Hippocampal formation (tissue), 2 donors: Measurements from ENCODE around the gene REXO5.
A peak's percentile ranks its signal among the peaks of the same experiment; 100 is the strongest.
"Not testable (repeated sequence)": the region's sequence is repeated elsewhere in the genome, so short reads cannot be mapped to it uniquely, and the experiment has no call there.

Experiments
- DNase-seq, 2 donors: peaks; one replicate each; lab custom pipeline; 2025; lab: John Stamatoyannopoulos, UW

REXO5 gene, protein sequence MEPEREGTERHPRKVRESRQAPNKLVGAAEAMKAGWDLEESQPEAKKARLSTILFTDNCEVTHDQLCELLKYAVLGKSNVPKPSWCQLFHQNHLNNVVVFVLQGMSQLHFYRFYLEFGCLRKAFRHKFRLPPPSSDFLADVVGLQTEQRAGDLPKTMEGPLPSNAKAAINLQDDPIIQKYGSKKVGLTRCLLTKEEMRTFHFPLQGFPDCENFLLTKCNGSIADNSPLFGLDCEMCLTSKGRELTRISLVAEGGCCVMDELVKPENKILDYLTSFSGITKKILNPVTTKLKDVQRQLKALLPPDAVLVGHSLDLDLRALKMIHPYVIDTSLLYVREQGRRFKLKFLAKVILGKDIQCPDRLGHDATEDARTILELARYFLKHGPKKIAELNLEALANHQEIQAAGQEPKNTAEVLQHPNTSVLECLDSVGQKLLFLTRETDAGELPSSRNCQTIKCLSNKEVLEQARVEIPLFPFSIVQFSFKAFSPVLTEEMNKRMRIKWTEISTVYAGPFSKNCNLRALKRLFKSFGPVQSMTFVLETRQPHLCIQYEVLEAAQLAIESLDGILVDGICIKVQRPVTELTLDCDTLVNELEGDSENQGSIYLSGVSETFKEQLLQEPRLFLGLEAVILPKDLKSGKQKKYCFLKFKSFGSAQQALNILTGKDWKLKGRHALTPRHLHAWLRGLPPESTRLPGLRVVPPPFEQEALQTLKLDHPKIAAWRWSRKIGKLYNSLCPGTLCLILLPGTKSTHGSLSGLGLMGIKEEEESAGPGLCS

DNA sequence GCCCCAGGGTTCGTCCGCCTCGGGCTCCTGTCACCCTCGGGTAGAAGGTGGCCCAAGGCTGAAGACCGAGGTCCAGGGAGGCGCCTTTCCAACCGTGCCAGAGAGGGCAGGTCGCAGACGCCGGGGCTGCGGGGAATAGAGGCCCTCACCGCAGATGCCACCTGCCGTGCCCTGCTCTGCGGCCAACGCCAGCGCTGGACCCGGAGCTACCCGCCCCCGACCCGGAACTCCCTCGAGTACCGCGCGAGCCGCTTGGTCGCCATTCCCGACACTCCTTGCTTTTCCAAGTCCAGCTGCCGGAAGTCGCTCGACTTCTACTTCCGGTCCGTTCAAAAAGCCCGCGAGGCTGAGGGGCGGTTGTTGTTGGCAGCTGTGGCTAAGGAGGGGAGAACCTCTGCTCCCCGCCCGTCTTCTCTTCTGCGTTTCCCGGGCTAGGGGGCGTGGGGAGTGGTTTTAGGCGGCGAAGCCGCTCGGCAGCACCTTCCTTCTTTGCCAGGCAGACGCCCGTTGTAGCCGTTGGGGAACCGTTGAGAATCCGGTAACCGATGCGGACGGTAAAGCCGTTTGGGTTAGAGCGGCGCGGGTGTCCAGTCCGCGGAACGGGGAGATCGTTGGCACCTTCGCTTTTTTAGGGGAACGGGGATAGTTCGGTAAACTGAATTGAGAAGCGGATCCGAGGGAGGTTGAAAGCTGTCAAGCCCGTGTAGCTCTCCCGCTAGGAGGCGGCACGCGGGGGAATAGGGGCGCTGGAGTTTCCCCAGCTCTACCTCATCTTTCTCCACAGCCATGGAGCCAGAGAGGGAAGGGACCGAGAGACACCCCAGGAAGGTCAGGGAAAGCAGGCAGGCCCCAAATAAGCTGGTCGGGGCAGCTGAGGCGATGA lies at the start of gene REXO5, which contains the start of gene ERI2:
Gene REXO5 (plus strand): TSS at position 360 of the 883 bp plus-strand sequence. CDS start 427 bp downstream, at position 787.
Gene ERI2 (minus strand): TSS at position 305 of the 883 bp plus-strand sequence. CDS start 42 bp downstream, at position 263.
- peak; percentile 85 to 86 for DNase-seq

- DNase-seq: no peak
Observed at GRCh38 chr16:20760346-20760745, 46.0 kb upstream of the REXO5 start.

GRCh38 chr16:20761175-20761574 lies 45.2 kb upstream of the REXO5 start:
- no peak for DNase-seq

DNA sequence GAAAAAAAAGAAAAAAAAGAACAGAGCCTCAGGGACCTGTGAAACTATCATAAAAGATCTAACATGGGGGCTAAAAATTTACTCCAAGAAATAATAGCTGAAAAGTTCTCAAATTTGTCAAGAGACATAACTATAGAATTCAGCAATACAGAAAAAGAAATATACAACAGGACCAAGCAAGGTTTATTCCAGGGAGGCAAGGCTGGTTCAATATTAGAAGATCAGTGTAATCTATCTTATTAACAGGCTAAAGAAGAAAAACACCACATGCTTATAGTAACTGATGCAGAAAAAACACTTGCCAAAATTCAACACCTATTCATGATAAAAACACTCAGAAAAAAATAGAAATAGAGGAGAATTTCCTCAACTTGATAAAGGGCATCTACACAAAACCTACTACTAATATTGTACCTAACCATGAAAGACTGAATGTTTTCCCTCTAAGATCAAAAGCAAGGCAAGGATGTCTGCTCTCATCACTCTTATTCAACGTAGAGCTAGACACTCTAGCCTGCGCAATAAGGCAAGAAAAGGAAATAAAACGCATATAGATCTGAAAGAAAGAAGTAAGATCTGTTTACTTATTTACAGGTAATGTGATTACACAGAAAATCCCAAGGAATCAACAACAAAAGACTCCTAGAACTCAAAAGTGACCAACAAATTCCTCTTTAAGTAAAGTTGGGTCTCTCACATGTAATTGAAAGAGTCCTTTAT lies 43.8 kb upstream of the REXO5 start:
- DNase-seq: no peak

DNA sequence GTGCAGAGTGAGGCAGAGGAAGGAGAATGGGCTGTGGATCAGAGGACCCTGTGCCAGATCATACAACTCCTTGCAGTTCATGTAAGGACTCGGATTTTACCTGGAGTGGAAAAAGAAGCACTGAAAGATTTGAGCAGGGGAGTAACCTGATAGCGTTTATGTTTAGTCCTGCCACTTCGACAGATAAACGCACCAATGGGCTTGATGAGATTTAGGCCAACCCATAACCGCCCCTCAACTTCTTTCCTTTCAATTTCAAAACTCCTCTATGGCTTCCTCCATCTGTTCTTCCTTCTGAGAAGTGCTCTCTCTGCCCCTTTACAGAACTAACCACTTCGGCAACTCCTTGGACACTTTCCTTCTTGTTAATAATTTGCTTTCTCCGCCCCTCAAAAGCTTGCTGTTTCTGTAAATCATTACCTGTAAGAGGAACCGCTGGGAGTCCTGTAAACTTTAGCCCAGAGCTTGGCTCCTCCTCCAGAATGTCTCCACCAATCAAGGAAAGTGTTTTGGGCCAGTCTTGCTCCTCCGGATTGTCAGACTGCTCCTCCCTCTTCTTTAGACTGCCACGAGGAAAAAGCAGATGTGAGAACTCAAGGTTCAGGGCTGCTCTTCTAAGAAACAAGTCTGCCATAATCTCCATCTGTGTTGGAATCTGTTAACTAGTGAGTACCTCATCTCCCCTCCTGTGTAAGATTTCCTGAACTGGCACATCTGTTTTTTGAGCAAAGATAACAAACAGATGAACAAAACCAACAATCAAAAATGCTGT lies 42.7 kb upstream of the REXO5 start, which contains the start of gene ACSM3:
Gene ACSM3 (plus strand): TSS at position 554 of the 772 bp plus-strand sequence. CDS start 6,021 bp downstream, outside the sequence.
- DNase-seq: peak; percentile 5 to 13

GRCh38 chr16:20764448-20764847 lies 41.9 kb upstream of the REXO5 start:
- DNase-seq: not testable (repeated sequence)

DNA sequence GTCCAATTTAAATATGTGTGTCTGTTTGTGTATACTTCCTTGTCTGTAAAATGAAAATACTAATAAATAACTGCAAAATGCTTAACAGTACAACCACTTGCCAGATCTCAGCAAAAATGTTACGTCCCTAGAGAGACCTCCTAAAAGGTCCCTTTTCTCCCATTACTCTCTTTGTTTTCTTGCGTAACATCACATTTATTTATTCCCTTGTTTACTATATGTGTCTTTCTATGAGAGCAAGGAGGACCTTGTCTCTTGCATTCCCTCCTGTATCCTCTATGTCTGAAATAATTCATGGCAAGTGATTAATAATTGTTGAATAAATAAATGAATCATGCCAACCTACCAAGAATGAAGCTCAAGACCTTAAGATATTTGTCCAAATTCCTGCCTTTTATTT lies 40.6 kb upstream of the REXO5 start:
- DNase-seq: no peak

DNA sequence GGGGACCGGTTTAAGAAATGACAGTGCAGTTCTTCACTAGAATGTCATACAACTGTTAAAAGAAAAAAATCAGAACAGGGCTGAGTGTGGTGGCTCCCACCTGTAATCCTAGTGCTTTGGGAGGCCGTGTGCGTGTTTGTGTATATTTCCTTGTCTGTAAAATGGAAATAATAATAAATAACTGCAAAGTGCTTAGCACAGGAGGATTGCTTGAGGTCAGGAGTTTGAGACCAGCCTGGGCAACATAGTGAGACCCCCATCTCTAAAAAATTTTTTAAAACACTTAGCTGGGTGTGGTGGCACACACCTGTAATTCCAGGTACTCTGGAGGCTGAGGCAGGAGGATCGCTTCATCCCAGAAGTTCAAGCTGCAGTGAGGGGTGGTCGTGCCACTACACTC lies 40.0 kb upstream of the REXO5 start:
- no peak for DNase-seq

GRCh38 chr16:20767577-20767976 lies 38.8 kb upstream of the REXO5 start:
- no peak for DNase-seq

- no peak for DNase-seq
Observed at GRCh38 chr16:20768121-20768520, 38.2 kb upstream of the REXO5 start.

GRCh38 chr16:20768818-20769217 lies 37.5 kb upstream of the REXO5 start:
- DNase-seq: no peak

- no peak for DNase-seq
Observed at GRCh38 chr16:20773679-20774078, 32.6 kb upstream of the REXO5 start.

DNA sequence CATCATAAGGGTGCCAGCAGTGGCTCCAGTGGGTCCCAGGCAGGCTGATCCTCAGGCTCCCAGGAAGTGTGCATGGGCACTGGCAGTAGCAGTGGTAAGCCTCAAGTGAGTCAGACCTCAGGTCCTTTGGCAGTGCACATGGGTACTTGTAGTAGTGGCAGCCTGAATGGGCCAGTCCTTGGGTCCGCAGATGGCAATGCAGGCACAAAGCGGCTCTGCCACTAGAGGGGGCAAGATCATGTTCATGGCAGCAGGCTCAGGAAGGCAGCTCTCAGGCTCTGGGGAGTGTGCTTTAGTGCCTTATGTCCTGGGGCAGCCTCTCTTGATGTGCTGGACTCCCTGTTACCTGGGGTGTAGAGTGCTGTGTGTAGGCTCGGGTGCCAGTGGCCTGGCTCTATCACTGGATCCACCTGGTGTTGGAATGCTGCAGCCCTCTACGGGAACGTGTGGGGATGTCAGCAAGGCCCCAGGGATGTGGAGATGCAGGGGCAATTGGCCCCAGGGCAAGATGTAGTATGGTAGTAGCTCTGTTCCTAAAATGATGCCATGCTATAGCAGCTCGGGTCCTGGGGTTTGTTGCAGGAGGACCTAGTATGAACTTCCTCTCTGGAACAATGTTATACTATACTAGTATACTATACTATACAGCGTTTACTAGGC lies 31.5 kb upstream of the REXO5 start:
- DNase-seq: peak in 1 of 2 donors; percentile 1

GRCh38 chr16:20781697-20782096 lies 24.6 kb upstream of the REXO5 start:
- no peak for DNase-seq

- DNase-seq: no peak
Observed at GRCh38 chr16:20782470-20782869, 23.9 kb upstream of the REXO5 start.

GRCh38 chr16:20784204-20784603 lies 22.1 kb upstream of the REXO5 start:
- no peak for DNase-seq

DNA sequence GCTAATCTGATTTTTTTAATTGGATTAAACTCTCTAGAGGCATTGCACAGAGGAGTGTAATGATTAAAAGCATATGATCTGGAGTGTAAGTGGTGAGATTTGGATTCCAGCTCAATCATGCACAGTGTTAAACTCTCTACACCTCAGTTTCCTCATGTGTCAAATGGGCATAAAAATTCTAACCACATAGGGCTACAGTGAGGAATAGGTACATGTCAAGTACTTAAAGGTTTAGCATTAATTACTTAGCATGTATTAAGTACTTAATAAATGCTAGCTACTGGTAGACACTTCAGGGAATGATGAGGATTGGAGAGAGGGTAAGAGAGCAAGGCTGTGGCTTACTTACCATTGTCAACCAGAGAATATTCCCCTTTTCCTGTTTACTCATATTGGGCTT lies 17.2 kb upstream of the REXO5 start:
- no peak for DNase-seq

DNA sequence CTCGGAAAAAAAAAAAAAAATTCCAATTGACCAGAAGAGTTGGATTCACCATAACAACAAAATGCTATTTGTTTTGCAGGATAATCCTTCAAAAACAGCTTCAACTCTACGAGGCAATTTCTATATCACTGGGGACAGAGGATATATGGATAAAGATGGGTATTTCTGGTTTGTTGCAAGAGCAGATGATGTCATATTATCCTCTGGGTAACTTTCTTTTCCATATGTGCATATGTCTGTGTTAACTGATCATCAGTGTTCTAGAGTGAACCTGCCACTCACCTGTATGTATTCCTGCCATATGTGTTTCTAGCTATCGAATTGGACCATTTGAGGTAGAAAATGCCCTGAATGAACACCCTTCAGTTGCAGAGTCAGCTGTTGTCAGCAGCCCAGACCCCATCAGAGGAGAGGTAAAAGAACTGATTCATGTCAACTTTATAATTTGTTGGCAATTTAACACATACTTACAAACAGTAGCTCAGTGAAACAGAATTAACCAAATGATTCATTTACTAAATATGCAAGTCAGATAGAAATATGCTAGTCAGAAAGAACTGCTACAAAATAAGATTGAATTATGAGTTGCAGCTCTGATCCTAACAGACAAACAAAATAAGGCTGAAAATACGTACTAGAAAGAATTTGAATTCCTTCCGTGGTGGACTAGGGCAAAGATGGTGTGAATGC lies 14.3 kb upstream of the REXO5 start:
- DNase-seq: no peak

DNA sequence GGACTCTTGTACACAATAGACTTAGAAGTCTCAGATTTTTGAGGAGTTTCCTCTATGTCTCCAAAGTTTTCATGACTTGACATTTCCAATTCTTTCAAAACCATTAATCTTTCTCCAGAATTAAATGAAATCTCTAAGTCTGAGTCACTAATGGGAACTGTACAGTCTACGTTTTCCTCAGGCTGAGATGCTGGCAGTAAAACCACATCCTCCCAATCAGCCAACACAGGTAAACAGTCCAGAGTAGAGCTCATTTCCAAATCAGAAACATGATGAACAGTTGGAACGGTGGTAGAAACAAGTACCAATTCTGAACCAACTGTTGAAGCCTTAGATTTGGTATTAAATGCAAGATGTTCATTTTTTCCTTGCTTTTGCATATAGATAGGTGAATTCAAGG lies 8.0 kb upstream of the REXO5 start:
- DNase-seq: no peak
